ENCODE data around the gene AMPD3. TPM values are rescaled to one million over a fixed set of nuclear protein-coding genes. Genes with fewer than 3 reads are reported as not detected.

AMPD3 gene
- total RNA-seq, 1 experiment from 2014 or later = 5.9 TPM

GRCh38 chr11:10496296-10496936, 41.4 kb downstream of the AMPD3 start:
- no peak for DNase-seq
- Histone ChIP-seq H3K79me1 (ENCODE audit: insufficient read depth, low read depth, low read length, poor library complexity, severe bottlenecking) (no peaks in the 10 kb centered on the region), H4K91ac (ENCODE audit: insufficient read length, low read depth, low read length) (no peak overlapping the region), H2AFZ (ENCODE audit: low read length) (no peak overlapping the region), H2AK5ac (ENCODE audit: insufficient read length, low read length) (no peak overlapping the region), H2BK12ac (ENCODE audit: insufficient read length, low read depth, low read length) (no peak overlapping the region), H2BK15ac (ENCODE audit: low read depth, low read length) (no peak overlapping the region), H4K8ac (replicated peaks; ENCODE audit: insufficient read length, low read depth, low read length) (no peak overlapping the region), H3K18ac (ENCODE audit: insufficient read length, low read depth, low read length) (no peak overlapping the region), H2BK120ac (ENCODE audit: low read depth, low read length, poor library complexity, severe bottlenecking) (no peak overlapping the region), H3K9me3 (ENCODE audit: control insufficient read depth, low read depth, low read length) (no peaks in the 10 kb centered on the region), H3K23me2 (ENCODE audit: insufficient read length, low read depth, low read length, poor library complexity, severe bottlenecking) (no peaks in the 10 kb centered on the region), H4K5ac (ENCODE audit: insufficient read length, low read depth, low read length) (no peak overlapping the region), H3K23ac (ENCODE audit: insufficient read length, low read depth, low read length) (no peak overlapping the region), H3K14ac (ENCODE audit: insufficient read depth, low read length) (no peak overlapping the region), H3K27me3 (ENCODE audit: insufficient read depth, low read length) (no peaks in the 10 kb centered on the region), H2BK20ac (ENCODE audit: low read depth, low read length, poor library complexity, severe bottlenecking) (no peak overlapping the region), H3K4me2 (ENCODE audit: insufficient read depth, insufficient read length, low read length) (no peak overlapping the region), H3K4ac (ENCODE audit: low read depth, low read length) (no peak overlapping the region), H4K20me1 (ENCODE audit: control insufficient read depth, insufficient read depth, insufficient read length) (no peaks in the 10 kb centered on the region), H3K56ac (ENCODE audit: insufficient read length, low read depth, low read length) (no peak overlapping the region), H3T11ph (ENCODE audit: low read length) (no peak overlapping the region), H3K4me1 (ENCODE audit: insufficient read depth, low read length) (0 out of 2 replicates have a peak, but pooled peaks cover 2% of the 10 kb centered on the region), H3K9ac (ENCODE audit: extremely low read depth, insufficient read length, low read length) (no peak overlapping the region), H3K79me2 (ENCODE audit: insufficient read depth, low read length) (no peaks in the 10 kb centered on the region), H2BK5ac (ENCODE audit: insufficient read length, low read length) (no peak overlapping the region), H3K27ac (ENCODE audit: insufficient read length, low read depth, low read length) (no peak overlapping the region)
- no CpG with 5 or more reads among the region's 4 CpGs for WGBS (ENCODE audit: extremely low coverage, insufficient read length, low lambda C conversion rate)
- no peak for TF ChIP-seq CTCF (conservative IDR thresholded peaks at IDR 0.05)
- Mint-ChIP-seq H3K4me3 (peak overlapping the region in 1 of 2 experiments; percentile 36; a peak in 1 of 5 replicates), H3K4me1 (peaks cover 17 to 32% of the 10 kb centered on the region in 2 experiments), H3K9me3 (no peaks in the 10 kb centered on the region), H3K36me3 (ENCODE audit: insufficient read depth in 1 of 3, low read depth in 3 of 3) (peaks cover 9 to 26% (median 23%) of the 10 kb centered on the region in 3 experiments), H3K27me3 (ENCODE audit: low read depth) (no peaks in the 10 kb centered on the region), H3K27ac (no peak overlapping the region)
